Gastrocnemius medialis (tissue), 4 donors: Measurements from ENCODE around the gene PTGER1. TPM values are rescaled to one million over a fixed set of nuclear protein-coding genes. Genes with fewer than 3 reads are reported as not detected.

ENCODE experiments used
- ATAC-seq, 2 donors: fragments of 150-250 bp; one replicate each; pipeline ENCODE4 v1.9.1; 2016
- DNase-seq, 2 donors: peaks; one replicate each; pipeline ENCODE4 v3.0.0-alpha.2; 2019
- H3K27ac ChIP-seq, 4 donors: fragments of 200-600 bp; sonication (generic); 1 replicate in 1 of 4; 2 replicates in 3 of 4; pipeline ENCODE4 v1.5.1; 2016 to 2018; ENCODE audit warnings: mild to moderate bottlenecking in 2 of 4, moderate library complexity in 1 of 4
- H3K27me3 ChIP-seq, 3 donors: fragments of 200-600 bp; sonication (generic) in 2 of 3; 1 replicate in 1 of 3; 2 replicates in 2 of 3; pipeline versions ENCODE4 v1.5.1 to v1.6.0; 2016 to 2019; ENCODE audit warnings: mild to moderate bottlenecking in 1 of 3, moderate library complexity in 1 of 3
- H3K36me3 ChIP-seq, 2 donors: fragments of 200-600 bp; sonication (generic) in 1 of 2; one replicate each; pipeline ENCODE4 v1.5.1; 2017 to 2018
- H3K4me1 ChIP-seq, 2 donors: fragments of 200-600 bp; sonication (generic) in 1 of 2; one replicate each; pipeline ENCODE4 v1.5.1; 2016 to 2017; ENCODE audit warnings: mild to moderate bottlenecking in 2 of 2
- H3K4me3 ChIP-seq, 4 donors: fragments of 200-600 bp; sonication (generic) in 3 of 4; 1 replicate in 1 of 4; 2 replicates in 3 of 4; pipeline ENCODE4 v1.5.1; 2016 to 2019; ENCODE audit warnings: mild to moderate bottlenecking in 2 of 4
- H3K9me3 ChIP-seq, 3 donors: fragments of 200-600 bp; sonication (generic) in 2 of 3; 1 replicate in 1 of 3; 2 replicates in 2 of 3; pipeline ENCODE4 v1.5.1; 2016 to 2019
- POLR2A ChIP-seq, 2 donors: fragments of 450-650 bp; IDR thresholded peaks; one replicate each; pipeline ENCODE4 v1.6.1; 2017; ENCODE audit warnings: antibody characterized with exemption in 2 of 2, mild to moderate bottlenecking in 2 of 2, moderate library complexity in 2 of 2
- in situ Hi-C, 4 donors: fragments of 200-750 bp; cut with MboI; loops; one replicate each; pipeline versions ENCODE4 v1.15.0 to v1.8.0; 2017; ENCODE audit warnings: low sequenced_read_pairs in 4 of 4
- intact Hi-C: fragments of 100-400 bp; cut with DNase I; formaldehyde crosslinking; loops from one replicate; pipeline ENCODE4 v1.15.1; 2023; ENCODE audit warnings: low total_unique reads
- total RNA-seq, 4 donors: library from RNA; depleted of rRNA; stranded (reverse); fragments of >200 nt; gene quantifications; one replicate each; pipeline versions ENCODE4 v1.1.0 to v1.2.3, GENCODE V29; 2016
- TF ChIP-seq, protein P1 (sequence below), 5 experiments: fragments of 450-650 bp in 3 of 5; fragments of 200-600 bp in 2 of 5; sonication (generic) in 2 of 5; IDR thresholded peaks in 4 of 5; conservative IDR thresholded peaks in 1 of 5; 1 replicate in 4 of 5; 2 replicates in 1 of 5; pipeline ENCODE4 v1.5.1; 2016 to 2019; ENCODE audit warnings: antibody characterized with exemption in 5 of 5, mild to moderate bottlenecking in 3 of 5, moderate library complexity in 3 of 5

The PTGER1 gene
- total RNA-seq, 4 donors from 2014 or later: 0.29 TPM; not detected in 3

DNA sequence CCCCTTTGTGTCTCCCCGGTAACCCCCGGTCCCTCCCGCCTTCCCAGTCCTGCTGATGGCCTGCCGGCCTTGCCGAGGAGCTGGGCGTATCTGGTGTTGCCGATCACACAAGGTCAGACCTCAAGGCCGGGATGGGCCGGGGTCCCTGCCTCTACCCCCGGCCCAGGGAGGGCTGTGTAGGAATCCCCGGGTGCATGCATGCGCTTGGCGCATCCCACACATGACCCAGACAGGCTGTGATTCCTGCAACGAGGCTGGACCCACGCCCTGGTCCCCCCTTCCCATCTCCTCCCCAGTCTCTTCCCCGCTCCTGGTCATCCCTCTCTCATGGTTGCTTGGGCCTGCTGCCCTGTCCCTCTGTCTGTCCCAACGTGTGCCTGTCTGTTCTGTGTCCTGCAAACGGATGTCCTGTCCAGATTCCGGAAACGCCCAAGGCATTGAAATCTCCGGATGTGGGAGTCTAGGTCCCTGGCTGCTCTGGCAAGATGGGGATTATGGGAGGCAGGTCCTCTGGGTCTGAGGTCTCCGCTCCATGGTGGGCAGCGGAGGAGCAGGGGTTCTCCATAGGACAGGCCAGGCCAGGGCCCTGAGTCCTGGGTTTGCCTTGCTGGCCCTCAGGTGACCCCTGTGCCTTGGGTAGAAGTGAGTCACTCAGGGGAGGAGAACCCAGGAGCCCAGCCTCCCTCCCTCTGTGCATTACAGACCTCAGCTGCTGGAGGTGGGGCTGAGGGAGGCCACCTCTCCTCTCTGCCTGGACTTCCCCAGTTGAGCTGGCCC, 40.4 kb downstream of the PTGER1 start:
- peak; percentile 10 to 51 for DNase-seq
- Histone ChIP-seq H3K4me3 (peak overlapping the region; percentile 64 to 87 (median 80)), H3K4me1 (peaks cover 17 to 23% of the 10 kb centered on the region in 2 donors), H3K27me3 (peaks cover 0 to 6% (median 0%) of the 10 kb centered on the region in 3 donors), H3K27ac (peak overlapping the region; percentile 72 to 81 (median 76)), H3K9me3 (no peaks in the 10 kb centered on the region), H3K36me3 (no peaks in the 10 kb centered on the region)
- in situ Hi-C loops: no loop called here
- peak; percentile 38 to 48 for ATAC-seq
- intact Hi-C loops: loop anchor here (5.0 kb wide), 1 partner anchor 128 kb away; no protein-coding TSS in a partner anchor
- TF ChIP-seq POLR2A (IDR thresholded peaks at IDR 0.05): no peak
- TF ChIP-seq, protein P1, sequence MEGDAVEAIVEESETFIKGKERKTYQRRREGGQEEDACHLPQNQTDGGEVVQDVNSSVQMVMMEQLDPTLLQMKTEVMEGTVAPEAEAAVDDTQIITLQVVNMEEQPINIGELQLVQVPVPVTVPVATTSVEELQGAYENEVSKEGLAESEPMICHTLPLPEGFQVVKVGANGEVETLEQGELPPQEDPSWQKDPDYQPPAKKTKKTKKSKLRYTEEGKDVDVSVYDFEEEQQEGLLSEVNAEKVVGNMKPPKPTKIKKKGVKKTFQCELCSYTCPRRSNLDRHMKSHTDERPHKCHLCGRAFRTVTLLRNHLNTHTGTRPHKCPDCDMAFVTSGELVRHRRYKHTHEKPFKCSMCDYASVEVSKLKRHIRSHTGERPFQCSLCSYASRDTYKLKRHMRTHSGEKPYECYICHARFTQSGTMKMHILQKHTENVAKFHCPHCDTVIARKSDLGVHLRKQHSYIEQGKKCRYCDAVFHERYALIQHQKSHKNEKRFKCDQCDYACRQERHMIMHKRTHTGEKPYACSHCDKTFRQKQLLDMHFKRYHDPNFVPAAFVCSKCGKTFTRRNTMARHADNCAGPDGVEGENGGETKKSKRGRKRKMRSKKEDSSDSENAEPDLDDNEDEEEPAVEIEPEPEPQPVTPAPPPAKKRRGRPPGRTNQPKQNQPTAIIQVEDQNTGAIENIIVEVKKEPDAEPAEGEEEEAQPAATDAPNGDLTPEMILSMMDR (IDR thresholded peaks at IDR 0.05 in 4 of 5, conservative IDR thresholded peaks at IDR 0.05 in 1 of 5): no peak

DNA sequence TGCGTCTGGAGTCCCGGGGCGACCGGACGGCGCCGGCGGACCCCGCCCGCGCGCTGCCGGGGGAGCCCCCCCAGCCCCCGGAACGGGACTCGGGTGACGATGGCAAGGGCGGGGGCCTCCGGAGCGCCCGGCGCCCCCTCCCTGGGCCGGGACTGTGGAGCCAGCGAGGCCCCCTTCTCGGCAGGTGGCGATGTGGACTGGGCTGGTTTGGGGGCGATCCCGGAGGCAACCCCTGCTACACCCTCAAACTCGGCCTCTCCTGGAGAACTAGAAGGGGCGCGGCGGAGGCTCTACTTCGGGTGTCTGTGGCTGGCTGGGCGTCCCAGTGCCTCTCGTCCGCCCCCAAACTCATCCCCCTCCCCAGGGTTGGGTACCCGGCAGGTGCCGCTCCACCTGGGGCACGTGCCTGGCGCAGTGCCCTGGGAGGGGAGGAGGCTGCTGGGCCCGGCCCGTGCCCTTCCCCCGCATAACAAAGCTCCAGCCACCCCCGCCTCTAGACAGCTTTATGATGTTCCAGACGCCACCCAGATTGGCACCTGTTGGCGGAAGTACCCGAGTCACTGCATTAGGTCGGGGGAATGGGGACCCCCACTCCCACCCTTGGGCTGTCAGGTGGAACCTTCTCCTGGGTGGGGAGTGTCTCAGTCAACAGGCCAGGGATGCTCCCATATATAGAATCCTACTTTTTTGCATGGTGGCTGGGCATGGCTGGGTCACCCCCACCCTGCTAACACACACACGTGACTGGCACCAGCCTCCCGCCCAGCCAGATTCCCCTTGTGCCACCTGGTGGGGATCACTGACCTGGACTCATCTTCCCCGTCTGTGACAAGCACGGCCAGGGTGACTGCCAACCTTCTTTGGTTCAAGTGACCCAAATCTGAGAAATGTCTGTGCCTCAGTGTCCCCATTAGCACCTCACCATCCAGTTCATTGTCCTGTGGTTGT, 41.3 kb downstream of the PTGER1 start:
- Histone ChIP-seq H3K9me3 (no peaks in the 10 kb centered on the region), H3K4me1 (peaks cover 17 to 20% of the 10 kb centered on the region in 2 donors), H3K4me3 (peak overlapping the region; percentile 64 to 87 (median 80)), H3K27me3 (peaks cover 0 to 6% (median 0%) of the 10 kb centered on the region in 3 donors), H3K27ac (peak overlapping the region; percentile 72 to 81 (median 76)), H3K36me3 (no peaks in the 10 kb centered on the region)
- intact Hi-C loops: loop anchor here (5.0 kb wide), 1 partner anchor 128 kb away; no protein-coding TSS in a partner anchor
- ATAC-seq (peak; percentile 19 to 44), DNase-seq (peak in 1 of 2 donors; percentile 15)
- in situ Hi-C loops: no loop called here
- TF ChIP-seq, protein P1 (IDR thresholded peaks at IDR 0.05 in 4 of 5, conservative IDR thresholded peaks at IDR 0.05 in 1 of 5): no peak
- TF ChIP-seq POLR2A (IDR thresholded peaks at IDR 0.05): no peak

DNA sequence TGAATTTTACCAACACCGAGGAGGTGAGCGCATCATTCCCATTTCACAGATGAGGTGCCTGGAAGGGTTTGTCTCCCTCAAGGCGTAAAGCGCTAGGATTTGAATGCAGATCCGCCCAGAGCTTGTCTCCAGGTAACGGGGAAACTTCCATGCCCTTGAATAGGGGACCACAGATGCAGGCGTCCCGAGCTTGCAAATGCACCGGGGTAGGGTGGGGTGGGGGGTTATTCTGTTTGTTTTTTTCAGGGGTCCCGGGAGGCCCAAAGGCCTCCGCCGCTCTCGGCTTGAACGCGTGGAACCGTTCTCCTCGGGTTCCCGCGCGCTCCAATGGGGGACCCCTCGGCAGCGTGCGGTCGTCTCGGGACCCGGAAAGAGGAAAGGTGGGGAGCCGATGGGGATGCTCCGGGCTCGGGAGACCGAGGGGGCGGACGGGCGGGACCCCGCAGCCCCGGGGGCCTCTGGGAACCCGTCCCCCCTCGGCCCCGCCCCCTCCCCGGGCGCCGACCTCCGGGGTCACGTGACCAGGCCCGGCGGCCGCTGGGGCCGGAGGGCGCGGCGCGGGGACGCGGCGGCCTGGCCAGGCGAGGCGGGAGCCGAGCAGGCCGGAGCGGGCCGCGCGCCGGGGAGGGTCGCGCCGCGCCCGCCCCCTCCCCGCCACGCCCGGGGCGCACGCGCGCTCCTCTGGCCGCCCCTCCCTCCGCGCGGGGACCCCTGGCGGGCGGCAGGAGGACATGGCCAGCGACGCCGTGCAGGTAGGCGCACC, 42.2 kb downstream of the PTGER1 start, which contains the start of gene PKN1:
Gene PKN1 (plus strand): TSS at position 516 of the 763 bp plus-strand sequence. CDS start 216 bp downstream, at position 732.
- Histone ChIP-seq H3K4me3 (peak within 1 kb of the TSS; percentile 75 to 87 (median 84)), H3K36me3 (no peaks in the 10 kb centered on the region), H3K4me1 (peaks cover 16 to 17% of the 10 kb centered on the region in 2 donors), H3K27ac (peak within 1 kb of the TSS; percentile 73 to 81 (median 76)), H3K9me3 (no peaks in the 10 kb centered on the region), H3K27me3 (peaks cover 0 to 6% (median 0%) of the 10 kb centered on the region in 3 donors)
- intact Hi-C loops (loop anchor here (5.0 kb wide), 1 partner anchor 129 kb away; no protein-coding TSS in a partner anchor), in situ Hi-C loops (no loop called here)
- peak in 1 of 2 donors; percentile 20 for TF ChIP-seq POLR2A (IDR thresholded peaks at IDR 0.05)
- TF ChIP-seq, protein P1 (IDR thresholded peaks at IDR 0.05 in 4 of 5, conservative IDR thresholded peaks at IDR 0.05 in 1 of 5): no peak
- peak; percentile 73 to 82 for ATAC-seq
- no peak for DNase-seq

GRCh38 chr19:14430712-14431111, 44.4 kb downstream of the PTGER1 start:
- no peaks in the 10 kb centered on the region for H3K36me3 ChIP-seq
- H3K4me1 ChIP-seq: peaks cover 14 to 17% of the 10 kb centered on the region in 2 donors
- no peak overlapping the region for H3K4me3 ChIP-seq
- in situ Hi-C loops: no loop called here
- peaks cover 0 to 6% (median 0%) of the 10 kb centered on the region in 3 donors for H3K27me3 ChIP-seq
- intact Hi-C loops: loop anchor here (5.0 kb wide), 1 partner anchor 132 kb away; no protein-coding TSS in a partner anchor
- H3K27ac ChIP-seq: no peak overlapping the region
- no peaks in the 10 kb centered on the region for H3K9me3 ChIP-seq
- no peak for ATAC-seq
- no peak for DNase-seq
- TF ChIP-seq POLR2A (IDR thresholded peaks at IDR 0.05): no peak
- TF ChIP-seq, protein P1 (IDR thresholded peaks at IDR 0.05 in 4 of 5, conservative IDR thresholded peaks at IDR 0.05 in 1 of 5): no peak
